ACC112 (cell line): Measurements from ENCODE around the gene SRPRB.

Experiments
- H2AFZ ChIP-seq: fragments of 200-600 bp; sonication (generic); one replicate; pipeline ENCODE4 v1.6.0; 2017; ENCODE audit warnings: antibody characterized with exemption, low read length; ENCODE audit not compliant: unreplicated experiment
- H3K27ac ChIP-seq: fragments of 200-600 bp; sonication (generic); 2 replicates; pipeline ENCODE4 v1.5.1; 2014; ENCODE audit warnings: low read depth, mild to moderate bottlenecking, antibody characterized with exemption, low read length, moderate library complexity
- H3K27me3 ChIP-seq: fragments of 200-600 bp; sonication (generic); 2 replicates; pipeline ENCODE4 v1.6.1; 2014; ENCODE audit warnings: mild to moderate bottlenecking, antibody characterized with exemption, low read length, moderate library complexity, mixed read lengths; ENCODE audit not compliant: insufficient read depth
- H3K36me3 ChIP-seq: fragments of 200-600 bp; sonication (generic); 2 replicates; pipeline ENCODE4 v1.6.1; 2016; ENCODE audit warnings: mild to moderate bottlenecking, antibody characterized with exemption, low read length, moderate library complexity, mixed read lengths; ENCODE audit not compliant: insufficient read depth
- H3K4me1 ChIP-seq: fragments of 200-600 bp; sonication (generic); one replicate; pipeline ENCODE4 v1.6.1; 2016; ENCODE audit warnings: low read length, mixed read lengths; ENCODE audit not compliant: insufficient read depth, unreplicated experiment, control insufficient read depth
- H3K4me3 ChIP-seq: fragments of 200-600 bp; sonication (generic); 2 replicates; pipeline ENCODE4 v1.5.1; 2014; ENCODE audit warnings: mild to moderate bottlenecking, low read depth, low read length
- H3K79me2 ChIP-seq: fragments of 200-600 bp; sonication (generic); one replicate; pipeline ENCODE4 v1.6.0; 2016; ENCODE audit warnings: low read length; ENCODE audit not compliant: control insufficient read depth, unreplicated experiment, insufficient read depth

Gene SRPRB

DNA sequence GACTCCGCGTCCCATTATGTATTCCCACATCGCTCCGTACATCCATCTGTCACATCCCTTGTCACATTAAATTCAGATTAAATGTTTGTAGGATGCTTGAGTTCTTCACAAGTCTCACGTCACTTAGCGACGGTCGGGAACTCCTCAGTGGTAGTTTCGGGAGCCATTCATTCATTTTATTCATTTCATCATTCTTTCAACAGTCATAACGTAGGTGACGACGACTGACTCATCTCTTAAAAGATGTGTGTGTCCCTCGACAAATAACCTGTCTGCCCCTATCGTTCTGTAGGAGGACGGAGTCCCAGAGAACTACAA is 272 bp upstream of the SRPRB start:
- peak overlapping the region; percentile 84 for H3K4me3 ChIP-seq
- H3K4me1 ChIP-seq = peaks cover 12% of the 10 kb centered on the region
- peaks cover 13% of the 10 kb centered on the region for H3K36me3 ChIP-seq
- H3K27ac ChIP-seq = no peak overlapping the region
- H3K79me2 ChIP-seq = peaks cover 27% of the 10 kb centered on the region
- peaks cover 16% of the 10 kb centered on the region for H3K27me3 ChIP-seq
- peak overlapping the region; percentile 73 for H2AFZ ChIP-seq

DNA sequence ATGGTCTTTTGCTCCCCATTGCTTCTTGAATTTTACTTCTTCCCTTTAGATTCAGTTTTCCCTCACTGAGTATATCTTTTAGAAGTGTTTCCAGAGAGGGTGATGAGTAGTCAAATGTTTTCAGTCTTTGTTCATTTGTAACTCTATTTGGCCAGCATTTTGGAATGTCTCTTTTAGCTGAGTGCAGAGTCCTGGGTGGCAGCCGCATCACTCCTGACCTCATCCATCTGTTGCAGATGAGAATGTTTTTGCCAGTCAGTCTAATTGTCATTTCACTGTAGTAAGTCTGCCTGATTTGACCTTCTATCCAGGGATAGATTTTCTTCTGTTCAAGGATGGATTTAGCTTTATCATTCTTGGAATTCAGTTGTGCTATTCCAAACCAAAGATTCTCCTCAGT is 7.3 kb downstream of the SRPRB start:
- peaks cover 34% of the 10 kb centered on the region for H3K36me3 ChIP-seq

DNA sequence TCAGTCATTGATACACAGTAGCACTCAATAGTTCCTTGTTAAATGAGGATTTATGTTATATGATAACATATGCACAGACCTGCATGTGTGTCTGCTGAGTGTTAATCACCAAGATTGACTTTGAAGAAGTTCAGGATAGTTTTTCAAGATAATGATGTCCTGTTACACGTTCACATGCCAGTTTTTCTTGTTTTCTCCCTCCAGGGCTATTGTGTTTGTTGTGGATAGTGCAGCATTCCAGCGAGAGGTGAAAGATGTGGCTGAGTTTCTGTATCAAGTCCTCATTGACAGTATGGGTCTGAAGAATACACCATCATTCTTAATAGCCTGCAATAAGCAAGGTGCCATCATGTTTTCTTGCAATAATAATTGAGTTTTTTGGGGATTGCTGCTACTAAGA is 9.8 kb downstream of the SRPRB start:
- Histone ChIP-seq H3K4me1 (no peaks in the 10 kb centered on the region), H3K27ac (no peak overlapping the region), H3K79me2 (no peaks in the 10 kb centered on the region), H2AFZ (no peak overlapping the region), H3K4me3 (no peak overlapping the region), H3K36me3 (peaks cover 37% of the 10 kb centered on the region), H3K27me3 (no peaks in the 10 kb centered on the region)

More for the DNA sequence above, 7.3 kb downstream of the SRPRB start:
- no peak overlapping the region for H3K4me3 ChIP-seq
- H3K79me2 ChIP-seq = peaks cover 7% of the 10 kb centered on the region
- H3K27ac ChIP-seq = no peak overlapping the region
- H3K4me1 ChIP-seq = no peaks in the 10 kb centered on the region
- H3K27me3 ChIP-seq = no peaks in the 10 kb centered on the region
- H2AFZ ChIP-seq = no peak overlapping the region

DNA sequence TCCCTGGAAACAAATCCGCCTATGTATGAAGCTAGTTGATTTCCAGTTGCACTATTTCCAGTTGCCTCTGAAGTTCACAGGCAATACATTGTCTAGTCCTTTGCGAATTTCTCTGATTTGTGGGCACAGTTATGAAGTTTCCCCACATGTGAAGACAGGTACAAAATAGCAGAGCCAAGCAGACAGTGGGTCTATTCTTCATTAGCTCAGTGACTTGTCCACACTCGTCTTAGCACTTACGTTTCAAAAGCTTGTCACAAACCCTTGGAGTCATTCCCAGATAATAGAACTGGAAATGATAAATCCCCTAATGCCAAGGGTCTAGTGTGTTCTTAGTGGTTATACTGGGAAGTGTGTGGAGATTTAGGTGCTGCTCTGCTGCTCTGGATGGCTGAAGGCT is 14.5 kb downstream of the SRPRB start:
- Histone ChIP-seq H3K27me3 (no peaks in the 10 kb centered on the region), H3K4me3 (no peak overlapping the region), H2AFZ (no peak overlapping the region), H3K27ac (no peak overlapping the region), H3K4me1 (peaks cover 14% of the 10 kb centered on the region), H3K79me2 (no peaks in the 10 kb centered on the region), H3K36me3 (peaks cover 35% of the 10 kb centered on the region)

DNA sequence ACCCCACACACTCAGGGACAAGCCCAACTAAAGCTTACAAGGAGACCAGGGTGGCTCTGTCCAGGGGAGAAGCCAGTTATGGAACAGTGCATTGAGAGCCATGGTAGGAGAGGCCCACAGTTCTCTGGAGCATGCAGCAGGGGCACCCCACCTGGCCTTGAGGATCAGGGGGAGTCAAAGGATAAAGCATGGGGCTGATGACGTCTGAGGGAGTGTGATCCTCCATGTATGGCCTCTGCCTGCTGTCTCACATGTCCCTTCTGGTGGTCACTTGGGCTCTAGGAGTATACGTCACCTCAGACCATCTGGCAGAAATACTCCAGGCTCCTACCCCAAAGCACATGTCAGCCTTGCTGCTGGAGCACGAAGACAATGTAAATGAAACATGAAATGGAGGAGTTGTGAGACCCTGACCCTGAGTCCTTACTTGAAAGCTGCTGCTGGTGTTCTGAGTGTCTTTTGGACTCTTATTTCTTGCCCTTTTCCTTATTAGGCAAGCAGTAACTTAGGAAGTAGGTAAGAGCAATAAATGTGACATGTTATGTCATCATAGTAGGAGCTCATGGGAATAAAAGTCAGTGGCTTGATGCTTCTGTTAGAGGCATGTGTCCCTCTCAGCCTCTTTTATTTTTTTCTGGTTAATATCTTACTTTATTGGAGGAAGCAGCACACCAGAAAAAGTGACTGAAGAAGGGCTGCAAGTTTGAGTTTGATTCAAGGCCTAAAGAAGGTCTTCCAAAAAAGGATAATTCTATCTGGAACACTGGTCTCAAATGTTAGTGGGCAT is 15.5 kb downstream of the SRPRB start:
- Histone ChIP-seq H3K36me3 (peaks cover 26% of the 10 kb centered on the region), H3K4me1 (peaks cover 14% of the 10 kb centered on the region), H3K4me3 (peak overlapping the region; percentile 18; the same call in 1 of the 2 replicates), H3K79me2 (no peaks in the 10 kb centered on the region), H3K27me3 (no peaks in the 10 kb centered on the region), H2AFZ (no peak overlapping the region), H3K27ac (peak overlapping the region; percentile 40)

DNA sequence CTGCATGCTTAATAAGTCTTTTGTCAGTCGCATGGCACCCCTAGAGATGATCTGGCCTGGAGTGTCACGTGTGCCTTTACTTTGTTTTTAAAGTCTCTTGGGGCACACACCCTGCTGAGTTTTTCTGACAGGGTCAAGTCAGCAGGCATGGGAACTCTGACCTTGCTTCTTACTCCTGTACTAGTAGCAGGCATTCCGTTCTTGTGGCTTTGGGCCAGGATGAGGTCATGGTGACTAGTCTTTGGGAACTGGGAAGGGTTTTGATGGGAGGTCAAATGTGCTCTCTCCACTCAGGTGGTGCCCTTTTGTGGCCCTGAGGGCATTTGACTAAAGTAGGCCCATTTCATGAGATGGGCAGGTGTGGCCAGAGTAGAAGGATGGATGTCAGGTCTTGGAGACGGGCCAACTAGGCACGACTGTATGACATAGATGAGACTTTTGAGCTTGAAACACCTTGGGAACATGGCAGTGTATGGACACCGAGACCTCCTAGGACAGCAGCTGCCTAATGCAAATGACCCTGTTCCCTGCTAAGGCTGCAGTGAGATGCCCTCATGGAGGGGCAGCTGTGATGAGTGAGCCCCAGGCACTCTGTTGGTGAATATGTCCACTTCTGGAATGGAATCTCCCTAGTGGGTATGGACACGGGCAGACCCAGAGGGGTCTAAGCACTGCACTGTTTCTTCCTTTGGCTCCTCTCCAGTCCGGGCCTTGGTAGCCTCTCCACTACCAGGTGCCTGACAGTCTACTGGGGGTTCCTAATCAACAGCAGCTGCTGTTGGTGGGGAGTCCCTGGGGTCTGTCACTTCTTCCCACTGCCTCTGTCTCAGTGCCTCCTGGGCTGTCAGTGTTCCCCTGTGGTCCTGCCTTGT is 16.4 kb downstream of the SRPRB start:
- Histone ChIP-seq H3K79me2 (no peaks in the 10 kb centered on the region), H3K27me3 (no peaks in the 10 kb centered on the region), H3K36me3 (peaks cover 22% of the 10 kb centered on the region; the same call in 1 of the 2 replicates), H2AFZ (no peak overlapping the region), H3K4me1 (peaks cover 14% of the 10 kb centered on the region), H3K4me3 (peak overlapping the region; percentile 18; the same call in 1 of the 2 replicates), H3K27ac (peak overlapping the region; percentile 40)

DNA sequence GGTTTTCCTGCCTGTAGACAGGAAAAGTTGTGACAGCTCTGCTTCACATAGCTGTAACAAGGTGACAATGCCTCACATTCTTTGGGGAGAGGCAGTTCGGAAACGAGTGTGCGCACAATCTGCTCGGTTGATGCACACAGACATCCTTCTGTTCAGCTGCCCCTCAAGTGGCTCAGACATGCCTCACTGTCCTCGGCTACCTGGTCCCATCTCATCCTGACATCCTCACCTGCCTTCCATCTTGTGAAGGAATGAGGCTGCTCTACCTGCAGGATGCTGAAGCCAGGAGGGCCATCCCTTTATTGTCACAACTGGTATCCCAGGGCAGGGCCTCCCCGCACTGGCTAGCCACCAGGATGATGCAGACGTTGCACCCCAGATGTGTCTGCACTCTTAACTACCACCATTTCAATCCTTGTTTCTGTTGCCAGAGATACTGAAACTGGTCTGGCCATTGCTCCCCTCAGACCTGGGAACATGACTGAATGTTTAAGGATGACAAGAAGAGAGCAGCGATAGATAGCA is 19.4 kb downstream of the SRPRB start:
- H3K27me3 ChIP-seq = no peaks in the 10 kb centered on the region
- H3K4me3 ChIP-seq = no peak overlapping the region
- peaks cover 14% of the 10 kb centered on the region for H3K4me1 ChIP-seq
- H3K79me2 ChIP-seq = no peaks in the 10 kb centered on the region
- no peak overlapping the region for H2AFZ ChIP-seq
- H3K36me3 ChIP-seq = peaks cover 16% of the 10 kb centered on the region; the same call in 1 of the 2 replicates
- H3K27ac ChIP-seq = no peak overlapping the region

DNA sequence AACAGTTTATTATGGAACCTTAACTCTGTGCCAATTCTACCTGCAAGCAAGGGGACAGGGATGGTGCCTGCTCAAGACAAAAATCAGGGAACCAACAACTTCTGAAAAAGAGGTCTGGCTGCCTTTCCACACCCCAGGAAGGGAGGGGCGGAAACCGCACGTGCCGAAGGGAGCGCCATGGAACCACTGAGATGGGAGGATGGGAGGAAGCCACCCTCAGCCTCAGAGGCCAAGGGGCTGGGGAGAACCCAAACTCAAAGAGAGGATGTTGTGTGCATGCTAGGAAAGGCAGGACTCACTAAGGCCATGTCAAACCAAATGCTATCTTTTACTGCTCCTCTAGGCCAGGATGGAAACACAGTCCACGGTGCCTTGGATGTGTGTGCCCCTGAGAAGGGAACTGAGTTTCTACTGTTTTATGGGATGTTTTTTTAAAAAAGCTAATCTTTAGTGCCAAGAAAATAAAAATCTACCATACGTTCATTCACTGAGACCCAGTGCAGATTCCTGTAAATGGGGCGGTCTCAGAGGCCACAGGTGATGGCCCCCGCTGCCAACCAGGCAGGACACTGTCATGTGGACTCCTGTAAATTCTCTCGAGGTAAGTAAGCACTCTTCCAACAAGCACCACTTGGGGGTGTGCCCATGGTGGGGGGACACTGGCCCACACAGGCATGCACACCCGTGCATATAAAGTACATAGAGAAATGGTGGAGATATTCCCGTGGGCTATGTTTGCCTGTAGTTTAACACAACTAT is 20.5 kb downstream of the SRPRB start:
- Histone ChIP-seq H3K27ac (no peak overlapping the region), H3K27me3 (no peaks in the 10 kb centered on the region), H3K4me1 (peaks cover 12% of the 10 kb centered on the region), H2AFZ (no peak overlapping the region), H3K79me2 (no peaks in the 10 kb centered on the region), H3K36me3 (peaks cover 13% of the 10 kb centered on the region; the same call in 1 of the 2 replicates), H3K4me3 (no peak overlapping the region)

DNA sequence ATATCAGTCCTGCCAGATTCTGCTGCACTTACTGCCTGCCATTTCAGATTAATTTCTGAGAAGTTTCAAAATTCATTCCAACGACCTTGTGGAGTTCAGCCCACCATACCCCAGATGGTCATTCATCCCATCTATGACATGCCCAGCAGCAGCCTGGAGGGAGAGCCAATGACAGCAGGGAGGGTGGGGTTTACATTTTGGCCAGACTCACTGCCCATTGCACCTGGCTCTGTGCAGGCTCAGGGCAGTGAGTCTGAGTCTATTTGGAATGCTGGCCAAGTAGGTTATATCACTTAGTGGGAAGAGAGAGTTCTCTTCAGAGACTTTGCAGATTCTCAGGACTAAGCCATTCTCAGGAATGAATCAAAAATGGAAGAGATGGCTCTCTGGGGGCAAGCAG is 21.5 kb downstream of the SRPRB start:
- no peak overlapping the region for H3K4me3 ChIP-seq
- H3K27ac ChIP-seq = no peak overlapping the region
- H3K36me3 ChIP-seq = peaks cover 13% of the 10 kb centered on the region; the same call in 1 of the 2 replicates
- no peaks in the 10 kb centered on the region for H3K27me3 ChIP-seq
- no peaks in the 10 kb centered on the region for H3K79me2 ChIP-seq
- H3K4me1 ChIP-seq = peaks cover 2% of the 10 kb centered on the region
- no peak overlapping the region for H2AFZ ChIP-seq

DNA sequence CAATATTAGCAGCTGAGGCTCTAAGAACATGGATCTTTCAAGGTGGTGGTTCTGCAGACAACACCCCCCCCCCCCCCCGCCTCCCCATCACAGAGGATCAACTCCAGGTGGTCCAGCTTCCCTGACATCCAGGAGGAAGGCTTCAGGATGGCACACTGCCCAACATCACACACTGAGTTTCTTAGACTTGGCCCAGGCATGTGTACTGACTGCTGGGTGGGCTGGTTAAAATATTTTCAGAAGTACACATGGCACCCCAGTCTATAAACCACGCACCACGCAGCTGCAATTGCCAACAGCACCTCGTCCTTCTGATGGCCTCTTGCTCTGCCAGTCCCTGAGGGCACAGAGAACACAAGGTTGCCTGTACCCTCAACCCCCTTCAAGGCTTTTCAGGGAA is 22.1 kb downstream of the SRPRB start:
- Histone ChIP-seq H3K36me3 (peaks cover 10% of the 10 kb centered on the region; the same call in 1 of the 2 replicates), H3K4me3 (no peak overlapping the region), H3K4me1 (no peaks in the 10 kb centered on the region), H3K79me2 (no peaks in the 10 kb centered on the region), H2AFZ (no peak overlapping the region), H3K27ac (no peak overlapping the region), H3K27me3 (no peaks in the 10 kb centered on the region)
